Measurements from ENCODE around the gene NDUFA8.

DNA sequence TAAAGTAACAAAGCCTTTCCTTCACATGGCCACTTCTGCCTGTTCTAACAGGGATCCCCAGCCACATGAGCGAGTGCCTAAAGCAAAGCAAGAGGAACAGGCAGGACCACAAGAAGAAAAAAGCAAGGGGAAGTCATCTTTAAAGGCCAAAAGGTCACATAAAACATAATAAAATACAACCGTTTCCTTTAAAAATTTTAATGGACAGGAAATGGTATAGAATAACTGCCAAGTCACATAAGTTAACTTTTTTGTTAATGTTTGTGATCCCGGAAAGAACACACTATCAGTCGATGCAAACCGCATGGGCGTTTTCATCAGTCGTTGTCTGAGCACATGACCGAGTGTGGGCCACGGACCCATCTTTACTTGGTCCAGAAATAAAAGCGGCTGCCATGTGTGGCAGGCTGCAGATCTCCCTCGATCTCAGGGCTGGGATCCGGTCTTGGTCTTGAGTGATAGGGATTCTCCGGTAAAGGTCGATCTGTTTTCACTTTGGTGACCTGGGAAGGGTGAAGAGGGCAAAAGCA lies 15.6 kb downstream of the NDUFA8 start:
- TF ChIP-seq, protein P1, sequence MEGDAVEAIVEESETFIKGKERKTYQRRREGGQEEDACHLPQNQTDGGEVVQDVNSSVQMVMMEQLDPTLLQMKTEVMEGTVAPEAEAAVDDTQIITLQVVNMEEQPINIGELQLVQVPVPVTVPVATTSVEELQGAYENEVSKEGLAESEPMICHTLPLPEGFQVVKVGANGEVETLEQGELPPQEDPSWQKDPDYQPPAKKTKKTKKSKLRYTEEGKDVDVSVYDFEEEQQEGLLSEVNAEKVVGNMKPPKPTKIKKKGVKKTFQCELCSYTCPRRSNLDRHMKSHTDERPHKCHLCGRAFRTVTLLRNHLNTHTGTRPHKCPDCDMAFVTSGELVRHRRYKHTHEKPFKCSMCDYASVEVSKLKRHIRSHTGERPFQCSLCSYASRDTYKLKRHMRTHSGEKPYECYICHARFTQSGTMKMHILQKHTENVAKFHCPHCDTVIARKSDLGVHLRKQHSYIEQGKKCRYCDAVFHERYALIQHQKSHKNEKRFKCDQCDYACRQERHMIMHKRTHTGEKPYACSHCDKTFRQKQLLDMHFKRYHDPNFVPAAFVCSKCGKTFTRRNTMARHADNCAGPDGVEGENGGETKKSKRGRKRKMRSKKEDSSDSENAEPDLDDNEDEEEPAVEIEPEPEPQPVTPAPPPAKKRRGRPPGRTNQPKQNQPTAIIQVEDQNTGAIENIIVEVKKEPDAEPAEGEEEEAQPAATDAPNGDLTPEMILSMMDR (conservative IDR thresholded peaks at IDR 0.05), result no peak
- no peak for TF ChIP-seq ZFX (IDR thresholded peaks at IDR 0.05)

All from C4-2B (cell line).